HAP-1 (cell line): ENCODE results near the gene MAX.

ENCODE experiments used
- DNase-seq, 2 experiments: peaks; one replicate each; pipeline ENCODE4 v3.0.0-alpha.2; 2016 to 2020; ENCODE audit warnings: low spot score in 2 of 2
- H3K27me3 ChIP-seq: fragments of 250-450 bp; sonication (Bioruptor Pico); 2 replicates; pipeline ENCODE4 v1.5.1; 2020; ENCODE audit warnings: low read depth, mild to moderate bottlenecking, moderate library complexity
- H3K36me3 ChIP-seq: fragments of 250-450 bp; sonication (Bioruptor Pico); replicated peaks from 2 replicates; pipeline ENCODE4 v1.5.1; 2020; ENCODE audit warnings: mild to moderate bottlenecking
- H3K4me1 ChIP-seq: fragments of 250-450 bp; sonication (Bioruptor Pico); 2 replicates; pipeline ENCODE4 v1.5.1; 2020; ENCODE audit warnings: mild to moderate bottlenecking
- H3K4me3 ChIP-seq: fragments of 250-450 bp; sonication (Bioruptor Pico); 2 replicates; pipeline ENCODE4 v1.5.1; 2020; ENCODE audit warnings: mild to moderate bottlenecking, moderate library complexity
- H3K9me3 ChIP-seq: fragments of 250-450 bp; sonication (Bioruptor Pico); 2 replicates; pipeline ENCODE4 v1.5.1; 2020; ENCODE audit warnings: mild to moderate bottlenecking, moderate library complexity
- in situ Hi-C: fragments of 300-500 bp; cut with MboI; formaldehyde crosslinking; loops from 3 replicates; pipeline ENCODE4 v1.14.3; 2020; ENCODE audit warnings: low sequenced_read_pairs, inconsistent platforms, mixed read lengths

Gene MAX

GRCh38 chr14:65072937-65073336 lies 29.4 kb downstream of the MAX start:
- H3K4me1 ChIP-seq, result no peaks in the 10 kb centered on the region
- no peaks in the 10 kb centered on the region for H3K9me3 ChIP-seq
- in situ Hi-C loops, result no loop called here
- no peak for DNase-seq
- peaks cover 28% of the 10 kb centered on the region for H3K36me3 ChIP-seq
- no peak overlapping the region for H3K4me3 ChIP-seq
- H3K27me3 ChIP-seq, result no peaks in the 10 kb centered on the region

GRCh38 chr14:65072256-65072655 lies 30.1 kb downstream of the MAX start:
- no peaks in the 10 kb centered on the region for H3K27me3 ChIP-seq
- no peaks in the 10 kb centered on the region for H3K4me1 ChIP-seq
- H3K36me3 ChIP-seq, result peaks cover 21% of the 10 kb centered on the region
- DNase-seq, result no peak
- no peaks in the 10 kb centered on the region for H3K9me3 ChIP-seq
- no peak overlapping the region for H3K4me3 ChIP-seq
- in situ Hi-C loops, result no loop called here

- Histone ChIP-seq H3K4me1 (no peaks in the 10 kb centered on the region), H3K27me3 (no peaks in the 10 kb centered on the region), H3K4me3 (no peak overlapping the region), H3K36me3 (peaks cover 15% of the 10 kb centered on the region), H3K9me3 (no peaks in the 10 kb centered on the region)
- in situ Hi-C loops, result no loop called here
- DNase-seq, result no peak
Observed at GRCh38 chr14:65071544-65071943, 30.8 kb downstream of the MAX start.

GRCh38 chr14:65070471-65070976 lies 31.8 kb downstream of the MAX start:
- H3K4me3 ChIP-seq, result no peak overlapping the region
- peaks cover 15% of the 10 kb centered on the region for H3K36me3 ChIP-seq
- in situ Hi-C loops, result no loop called here
- no peaks in the 10 kb centered on the region for H3K4me1 ChIP-seq
- H3K9me3 ChIP-seq, result no peaks in the 10 kb centered on the region
- H3K27me3 ChIP-seq, result no peaks in the 10 kb centered on the region
- no peak for DNase-seq

GRCh38 chr14:65069874-65070413 lies 32.4 kb downstream of the MAX start:
- H3K27me3 ChIP-seq, result no peaks in the 10 kb centered on the region
- H3K9me3 ChIP-seq, result no peaks in the 10 kb centered on the region
- no peak for DNase-seq
- in situ Hi-C loops, result no loop called here
- H3K36me3 ChIP-seq, result peaks cover 12% of the 10 kb centered on the region
- H3K4me1 ChIP-seq, result no peaks in the 10 kb centered on the region
- no peak overlapping the region for H3K4me3 ChIP-seq

- no peak for DNase-seq
- H3K36me3 ChIP-seq, result peaks cover 32% of the 10 kb centered on the region
- no peak overlapping the region for H3K4me3 ChIP-seq
Observed at GRCh38 chr14:65065719-65066118, 36.6 kb downstream of the MAX start.

GRCh38 chr14:65062096-65063075 lies 39.9 kb downstream of the MAX start:
- in situ Hi-C loops, result no loop called here
- no peaks in the 10 kb centered on the region for H3K27me3 ChIP-seq
- H3K4me3 ChIP-seq, result no peak overlapping the region
- no peaks in the 10 kb centered on the region for H3K4me1 ChIP-seq
- peaks cover 32% of the 10 kb centered on the region for H3K36me3 ChIP-seq
- no peaks in the 10 kb centered on the region for H3K9me3 ChIP-seq
- no peak for DNase-seq

More at GRCh38 chr14:65065719-65066118, 36.6 kb downstream of the MAX start:
- Histone ChIP-seq H3K4me1 (no peaks in the 10 kb centered on the region), H3K27me3 (no peaks in the 10 kb centered on the region), H3K9me3 (no peaks in the 10 kb centered on the region)
- in situ Hi-C loops, result no loop called here

- Histone ChIP-seq H3K4me3 (no peak overlapping the region), H3K9me3 (no peaks in the 10 kb centered on the region), H3K4me1 (no peaks in the 10 kb centered on the region), H3K27me3 (no peaks in the 10 kb centered on the region), H3K36me3 (peaks cover 17% of the 10 kb centered on the region)
- DNase-seq, result no peak
- in situ Hi-C loops, result no loop called here
Observed at GRCh38 chr14:65057695-65058094, 44.6 kb downstream of the MAX start.

- H3K27me3 ChIP-seq, result no peaks in the 10 kb centered on the region
- DNase-seq, result no peak
- H3K4me3 ChIP-seq, result no peak overlapping the region
- no peaks in the 10 kb centered on the region for H3K9me3 ChIP-seq
- in situ Hi-C loops, result no loop called here
- peaks cover 2% of the 10 kb centered on the region; the same call in 1 of the 2 replicates for H3K36me3 ChIP-seq
- no peaks in the 10 kb centered on the region for H3K4me1 ChIP-seq
Observed at GRCh38 chr14:65054471-65055085, 47.7 kb downstream of the MAX start.

GRCh38 chr14:65053466-65053865 lies 48.9 kb downstream of the MAX start:
- in situ Hi-C loops, result no loop called here
- H3K27me3 ChIP-seq, result no peaks in the 10 kb centered on the region

GRCh38 chr14:65052832-65053231 lies 49.5 kb downstream of the MAX start:
- in situ Hi-C loops, result no loop called here

More at GRCh38 chr14:65053466-65053865, 48.9 kb downstream of the MAX start:
- H3K4me1 ChIP-seq, result peaks cover 4% of the 10 kb centered on the region
- H3K9me3 ChIP-seq, result no peaks in the 10 kb centered on the region
- DNase-seq, result no peak
- H3K36me3 ChIP-seq, result peaks cover 2% of the 10 kb centered on the region; the same call in 1 of the 2 replicates
- no peak overlapping the region for H3K4me3 ChIP-seq

GRCh38 chr14:65045709-65046108 lies 56.6 kb downstream of the MAX start:
- in situ Hi-C loops, result no loop called here
- DNase-seq, result no peak
- Histone ChIP-seq H3K9me3 (no peaks in the 10 kb centered on the region), H3K36me3 (peaks cover 29% of the 10 kb centered on the region), H3K4me3 (no peak overlapping the region), H3K4me1 (peaks cover 4% of the 10 kb centered on the region), H3K27me3 (no peaks in the 10 kb centered on the region)

More at GRCh38 chr14:65052832-65053231, 49.5 kb downstream of the MAX start:
- H3K4me3 ChIP-seq, result no peak overlapping the region
- peaks cover 4% of the 10 kb centered on the region for H3K4me1 ChIP-seq
- DNase-seq, result no peak
- no peaks in the 10 kb centered on the region for H3K9me3 ChIP-seq
- peaks cover 2% of the 10 kb centered on the region; the same call in 1 of the 2 replicates for H3K36me3 ChIP-seq
- H3K27me3 ChIP-seq, result no peaks in the 10 kb centered on the region

GRCh38 chr14:65045006-65045405 lies 57.3 kb downstream of the MAX start:
- Histone ChIP-seq H3K9me3 (no peaks in the 10 kb centered on the region), H3K4me1 (peaks cover 4% of the 10 kb centered on the region), H3K4me3 (no peak overlapping the region), H3K27me3 (no peaks in the 10 kb centered on the region), H3K36me3 (peaks cover 31% of the 10 kb centered on the region)
- no peak for DNase-seq
- in situ Hi-C loops, result no loop called here

- Histone ChIP-seq H3K27me3 (no peaks in the 10 kb centered on the region), H3K36me3 (peaks cover 31% of the 10 kb centered on the region), H3K4me3 (no peak overlapping the region), H3K4me1 (peaks cover 4% of the 10 kb centered on the region), H3K9me3 (no peaks in the 10 kb centered on the region)
- in situ Hi-C loops, result no loop called here
- no peak for DNase-seq
Observed at GRCh38 chr14:65044596-65044959, 57.7 kb downstream of the MAX start.
